HG02973 (cell line): ENCODE data around the gene MTRR.

ENCODE experiments used
- ATAC-seq: cut with Tn5 transposase; IDR thresholded peaks from one replicate; pipeline ENCODE4 v1.9.1; 2021; ENCODE audit warnings: moderate library complexity; ENCODE audit not compliant: unreplicated experiment

Gene MTRR

DNA sequence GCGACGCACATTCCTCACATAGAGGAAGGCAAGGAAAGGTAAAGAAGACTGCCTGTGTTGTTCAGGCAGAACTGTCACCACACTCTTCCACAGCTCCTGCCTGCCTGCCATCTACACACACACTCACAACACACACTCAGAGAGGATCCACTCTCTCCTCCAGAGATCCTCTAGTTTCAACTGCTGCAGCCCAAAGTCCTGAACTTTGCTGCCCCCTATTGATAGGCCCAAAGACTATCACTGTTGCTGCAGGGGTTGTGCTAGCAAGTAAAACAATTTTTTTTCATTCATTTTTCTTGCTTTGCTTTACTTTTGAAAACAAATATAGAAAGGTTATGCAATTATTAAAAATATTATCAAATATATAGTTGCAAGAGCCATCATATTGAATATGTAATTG lies 12.1 kb upstream of the MTRR start:
- ATAC-seq, result no peak

DNA sequence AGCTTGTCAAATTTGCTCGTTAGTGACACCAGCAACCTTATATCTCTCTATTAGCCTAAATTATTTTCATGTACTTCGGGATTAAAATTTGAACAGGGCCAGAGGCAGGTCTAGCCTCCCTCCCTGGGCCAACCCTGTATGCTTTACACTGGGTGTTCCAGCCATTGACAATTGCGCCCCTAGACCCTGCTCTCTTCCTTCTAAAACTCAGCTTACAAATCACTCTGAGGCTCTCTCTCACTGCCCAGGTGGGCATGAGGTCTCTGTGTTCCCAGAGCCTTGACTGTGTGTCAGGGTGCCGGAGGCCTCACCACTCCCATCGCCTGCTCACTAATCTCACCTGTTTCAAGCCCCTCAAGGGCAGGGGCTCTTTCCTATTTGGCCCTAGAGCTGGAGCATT lies 11.6 kb upstream of the MTRR start:
- ATAC-seq, result no peak

- no peak for ATAC-seq
Observed at GRCh38 chr5:7857926-7858632, 10.9 kb upstream of the MTRR start.

DNA sequence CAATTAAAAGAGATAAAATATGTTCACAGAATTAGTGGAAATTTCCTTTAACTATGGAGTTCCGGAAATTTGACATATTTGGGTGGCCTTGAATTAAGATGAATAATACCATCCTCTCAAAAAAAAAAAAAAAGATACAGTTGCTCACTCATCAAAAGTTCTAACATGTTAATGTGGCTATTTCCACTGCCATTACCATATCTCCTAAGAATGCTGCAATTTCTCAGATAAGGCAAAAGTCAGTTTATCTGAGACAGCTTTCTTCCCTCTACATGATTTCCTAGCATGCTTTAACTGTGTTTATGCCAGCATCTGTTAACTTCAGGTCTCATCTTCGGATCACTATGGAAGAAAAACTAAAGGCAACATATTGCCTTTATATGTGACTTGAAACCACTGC lies 2.8 kb upstream of the MTRR start:
- ATAC-seq, result no peak

- ATAC-seq, result no peak
Observed at GRCh38 chr5:7867260-7867659, 1.7 kb upstream of the MTRR start.

- no peak for ATAC-seq
Observed at GRCh38 chr5:7868427-7868772, 548 bp upstream of the MTRR start.

DNA sequence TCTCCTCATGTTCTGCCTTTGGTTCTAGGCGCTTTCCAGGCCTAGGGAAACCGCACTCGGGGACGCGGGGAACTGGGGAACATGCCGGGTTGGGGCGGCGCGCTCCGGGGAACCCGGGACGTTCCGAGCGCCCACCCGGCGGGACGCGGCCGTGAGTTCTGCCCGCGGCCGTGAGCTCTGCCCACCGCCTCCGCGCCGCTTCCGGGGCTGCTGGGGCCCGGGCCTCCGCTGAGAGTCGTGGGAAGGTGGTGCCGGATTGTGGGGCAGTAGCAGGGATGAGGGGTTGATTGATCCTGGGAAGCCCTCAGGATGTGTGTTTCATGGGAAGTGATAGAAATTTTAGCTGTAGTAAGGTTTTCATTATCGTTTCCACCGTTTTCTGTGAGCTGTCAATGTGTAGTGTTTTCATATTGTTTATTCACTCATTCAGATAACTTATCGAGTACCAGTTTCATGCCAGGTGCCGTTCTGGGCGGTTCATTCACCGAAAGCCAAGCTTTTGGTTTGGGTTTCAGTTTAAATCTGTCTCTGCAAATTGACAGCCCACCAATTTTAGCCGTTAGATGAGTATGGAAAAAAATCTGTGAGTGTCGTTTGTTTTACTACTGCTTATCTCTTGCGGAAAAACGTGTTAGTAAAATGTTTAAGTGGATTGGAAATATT lies 657 bp downstream of the MTRR start:
- peak; percentile 26 for ATAC-seq

DNA sequence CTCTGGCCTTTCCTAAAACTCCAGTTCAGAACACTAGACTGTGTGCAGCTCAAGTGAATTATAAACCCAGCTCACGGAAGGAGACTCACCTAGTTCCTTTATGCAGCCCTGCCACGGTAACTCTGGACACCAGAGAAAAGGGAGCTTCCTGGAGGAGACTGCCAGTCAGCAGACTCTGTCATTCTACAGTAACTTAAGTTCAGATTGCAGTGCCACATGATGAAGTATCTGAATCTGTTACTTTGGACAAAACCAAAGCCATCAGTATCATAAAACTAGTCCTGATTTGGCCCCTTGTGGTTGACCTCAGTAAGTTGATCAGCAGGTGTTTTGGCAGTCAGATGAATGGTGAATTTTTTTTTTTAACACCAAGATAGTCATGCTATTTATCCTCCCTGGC lies 2.7 kb downstream of the MTRR start:
- peak; percentile 30 for ATAC-seq

- no peak for ATAC-seq
Observed at GRCh38 chr5:7872517-7873130, 3.7 kb downstream of the MTRR start.

DNA sequence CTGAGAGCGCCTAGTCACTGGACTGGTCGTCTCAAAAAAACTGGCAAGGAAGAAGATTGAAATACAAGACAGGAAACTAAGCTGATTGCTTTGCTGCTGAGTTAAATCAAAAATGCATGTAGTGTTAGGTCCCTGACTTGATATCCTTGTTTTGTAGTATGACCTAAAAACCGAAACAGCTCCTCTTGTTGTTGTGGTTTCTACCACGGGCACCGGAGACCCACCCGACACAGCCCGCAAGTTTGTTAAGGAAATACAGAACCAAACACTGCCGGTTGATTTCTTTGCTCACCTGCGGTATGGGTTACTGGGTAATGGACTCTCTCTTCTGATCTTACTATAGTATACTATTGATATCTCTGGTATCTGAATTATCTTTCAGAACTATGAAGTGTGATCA lies 4.3 kb downstream of the MTRR start:
- no peak for ATAC-seq

DNA sequence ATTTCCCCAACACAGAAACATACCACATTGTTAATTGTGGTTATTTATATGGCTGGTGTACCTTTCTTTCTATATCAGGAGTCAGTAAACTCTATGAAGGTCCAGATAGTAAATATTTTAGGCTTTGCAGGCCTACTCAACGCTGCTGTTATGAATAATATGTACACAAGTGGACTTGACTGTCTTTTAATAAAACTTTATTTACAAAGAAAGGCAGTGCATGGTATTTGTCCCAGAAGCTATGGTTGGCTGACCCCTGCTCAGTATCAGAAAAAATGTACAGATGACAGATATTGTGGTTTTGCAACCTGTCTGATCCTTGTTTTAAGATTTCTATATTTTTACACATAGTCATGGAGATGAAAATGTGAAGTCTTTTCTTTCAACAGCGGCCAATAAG lies 5.7 kb downstream of the MTRR start:
- no peak for ATAC-seq

DNA sequence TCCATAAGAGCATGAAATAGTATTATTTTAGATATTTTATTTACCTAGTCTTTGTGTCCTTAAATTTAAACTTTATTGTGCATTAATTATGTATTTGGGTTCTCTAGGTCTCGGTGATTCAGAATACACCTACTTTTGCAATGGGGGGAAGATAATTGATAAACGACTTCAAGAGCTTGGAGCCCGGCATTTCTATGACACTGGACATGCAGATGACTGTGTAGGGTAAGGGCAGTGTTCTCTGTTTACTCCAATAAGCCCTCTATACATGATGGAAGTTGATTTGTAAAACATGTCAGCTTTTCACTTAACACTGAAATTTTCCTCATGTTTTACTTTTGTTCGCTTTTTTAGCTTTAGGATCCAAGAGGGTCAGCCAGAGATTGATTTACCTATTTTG lies 6.2 kb downstream of the MTRR start:
- no peak for ATAC-seq

GRCh38 chr5:7876867-7877266 lies 7.9 kb downstream of the MTRR start:
- peak; percentile 69 for ATAC-seq

- ATAC-seq, result no peak
Observed at GRCh38 chr5:7877851-7878250, 8.9 kb downstream of the MTRR start.

GRCh38 chr5:7878381-7878873 lies 9.5 kb downstream of the MTRR start:
- peak; percentile 96 for ATAC-seq

- no peak for ATAC-seq
Observed at GRCh38 chr5:7881091-7881490, 12.1 kb downstream of the MTRR start.

- no peak for ATAC-seq
Observed at GRCh38 chr5:7881816-7882215, 12.9 kb downstream of the MTRR start.

GRCh38 chr5:7882926-7883325 lies 14.0 kb downstream of the MTRR start:
- ATAC-seq, result no peak

DNA sequence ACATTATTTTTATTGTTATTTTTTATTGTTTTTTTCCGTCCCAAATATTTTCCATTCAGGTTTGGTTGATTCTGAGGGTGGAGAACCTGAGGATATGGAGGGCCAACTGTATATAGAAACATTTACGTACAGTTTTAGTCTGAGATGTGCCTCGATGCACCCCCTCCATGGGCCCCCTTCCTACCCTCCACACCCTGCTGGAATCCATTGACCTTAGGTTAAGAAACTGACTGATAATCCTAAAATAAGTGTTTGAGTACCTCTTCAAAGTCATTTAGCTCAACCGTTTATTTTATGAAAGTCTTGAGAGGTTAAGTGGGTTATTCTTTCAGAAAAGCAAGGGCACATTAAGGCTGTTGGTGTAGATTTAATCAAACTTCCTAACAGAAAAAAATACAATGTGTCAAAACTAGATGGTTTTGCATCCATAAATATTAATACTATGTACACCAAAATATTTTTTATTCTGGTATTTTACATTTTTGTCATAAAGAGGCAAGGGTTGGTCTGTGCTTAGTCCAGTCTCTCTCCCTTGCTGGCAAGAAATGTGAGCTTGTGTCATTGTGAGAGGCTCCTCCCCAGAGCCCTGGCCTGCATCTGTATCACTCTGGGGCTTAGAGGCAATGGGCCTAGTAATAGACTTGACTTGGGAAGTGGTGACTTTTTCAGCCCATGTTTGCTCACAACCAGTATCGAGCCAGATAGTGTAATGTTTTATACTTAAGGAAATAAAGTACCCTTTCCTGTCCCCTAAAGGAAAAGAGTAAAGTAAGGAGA lies 15.7 kb downstream of the MTRR start:
- no peak for ATAC-seq

DNA sequence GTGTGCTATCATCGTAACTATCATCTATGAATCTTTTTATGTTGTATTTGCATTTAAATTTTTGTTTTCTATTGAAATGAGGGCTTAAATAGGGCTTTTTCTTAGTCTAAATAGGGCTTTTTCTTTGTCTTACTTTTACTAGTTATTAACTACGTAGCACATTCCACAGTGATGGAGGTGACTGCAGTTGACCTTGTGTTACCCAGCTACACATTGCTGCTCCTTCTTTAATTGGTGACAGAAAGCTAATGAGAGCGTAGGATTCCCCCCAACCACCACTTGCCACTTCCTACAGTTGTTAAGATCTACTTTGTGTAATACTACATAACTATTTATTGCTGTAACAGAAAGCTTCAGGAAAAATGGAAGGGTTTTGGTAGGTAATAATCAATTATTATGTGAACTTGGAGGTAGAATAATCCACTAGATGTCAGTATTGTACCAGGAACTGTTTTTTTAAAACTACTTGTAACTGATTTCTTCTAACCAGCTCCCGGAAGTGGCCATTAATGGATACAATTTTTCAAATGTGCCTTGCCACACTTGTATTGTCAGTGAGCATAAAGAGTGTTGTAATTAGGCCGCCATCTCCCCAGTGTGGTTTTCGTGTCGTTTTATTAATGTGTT lies 18.0 kb downstream of the MTRR start:
- ATAC-seq, result peak; percentile 58

GRCh38 chr5:7888901-7889300 lies 20.0 kb downstream of the MTRR start:
- ATAC-seq, result no peak
